ENCODE results near the gene PEX13. TPM values are rescaled to one million over a fixed set of nuclear protein-coding genes. Genes with fewer than 3 reads are reported as not detected.
A peak's percentile ranks its signal among the peaks of the same experiment; 100 is the strongest.
"Not testable (repeated sequence)": the region's sequence is repeated elsewhere in the genome, so short reads cannot be mapped to it uniquely, and the experiment has no call there.

The PEX13 gene
- 36.1 and 46.2 TPM in 2 replicates for total RNA-seq (2014; rRNA removed; shearing (Covaris generic); ENCODE audit: low replicate concordance)

DNA sequence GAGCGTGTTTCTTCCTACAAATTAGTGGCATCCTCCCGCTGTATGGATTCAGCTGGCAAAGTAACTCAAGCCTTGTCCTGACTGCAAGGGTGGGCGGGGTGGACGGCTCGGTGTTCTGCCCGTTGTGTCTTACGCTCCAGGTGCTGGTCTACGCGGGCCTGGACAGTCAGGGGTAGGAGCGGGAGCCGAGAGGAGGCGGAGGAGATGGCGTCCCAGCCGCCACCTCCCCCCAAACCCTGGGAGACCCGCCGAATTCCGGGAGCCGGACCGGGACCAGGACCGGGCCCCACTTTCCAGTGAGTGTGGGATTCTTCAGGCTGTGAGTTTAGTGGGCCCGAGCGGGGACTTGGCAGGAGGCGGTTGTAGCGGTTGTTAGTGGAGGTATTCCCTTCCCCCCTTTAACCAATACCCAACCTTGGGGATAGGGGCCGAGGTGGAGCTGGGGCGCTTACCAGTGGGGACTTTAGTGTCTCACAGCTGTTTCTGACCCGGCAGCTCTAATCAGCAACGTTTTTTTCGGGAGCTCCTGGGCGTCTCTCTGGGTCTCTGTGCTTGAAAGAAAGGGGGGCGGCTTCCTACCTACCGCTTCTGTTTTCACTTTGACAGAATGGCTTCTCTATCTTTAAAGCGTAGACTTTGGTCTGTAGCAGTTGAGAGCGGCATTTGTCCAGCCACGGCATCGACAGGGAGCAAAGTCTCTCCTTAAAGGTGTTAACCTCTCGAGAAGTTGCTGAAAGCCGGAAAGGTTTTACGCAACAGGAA lies at the start of gene PEX13, which contains the start of gene PUS10:
Gene PEX13, plus strand, starts transcription at position 165 of the 762 bp plus-strand sequence. Its CDS starts 40 bp downstream, at position 205.
Gene PUS10, minus strand, starts transcription at position 700 of the 762 bp plus-strand sequence. CDS start 6,365 bp downstream, outside the sequence.
- Histone ChIP-seq H3K9me3 (peaks cover 5% of the 10 kb centered on the region), H3K27me3 (no peaks in the 10 kb centered on the region), H3K4me3 (peak within 1 kb of the TSS; percentile 78), H3K36me3 (peaks cover 21% of the 10 kb centered on the region)
- peak; percentile 78 for DNase-seq

DNA sequence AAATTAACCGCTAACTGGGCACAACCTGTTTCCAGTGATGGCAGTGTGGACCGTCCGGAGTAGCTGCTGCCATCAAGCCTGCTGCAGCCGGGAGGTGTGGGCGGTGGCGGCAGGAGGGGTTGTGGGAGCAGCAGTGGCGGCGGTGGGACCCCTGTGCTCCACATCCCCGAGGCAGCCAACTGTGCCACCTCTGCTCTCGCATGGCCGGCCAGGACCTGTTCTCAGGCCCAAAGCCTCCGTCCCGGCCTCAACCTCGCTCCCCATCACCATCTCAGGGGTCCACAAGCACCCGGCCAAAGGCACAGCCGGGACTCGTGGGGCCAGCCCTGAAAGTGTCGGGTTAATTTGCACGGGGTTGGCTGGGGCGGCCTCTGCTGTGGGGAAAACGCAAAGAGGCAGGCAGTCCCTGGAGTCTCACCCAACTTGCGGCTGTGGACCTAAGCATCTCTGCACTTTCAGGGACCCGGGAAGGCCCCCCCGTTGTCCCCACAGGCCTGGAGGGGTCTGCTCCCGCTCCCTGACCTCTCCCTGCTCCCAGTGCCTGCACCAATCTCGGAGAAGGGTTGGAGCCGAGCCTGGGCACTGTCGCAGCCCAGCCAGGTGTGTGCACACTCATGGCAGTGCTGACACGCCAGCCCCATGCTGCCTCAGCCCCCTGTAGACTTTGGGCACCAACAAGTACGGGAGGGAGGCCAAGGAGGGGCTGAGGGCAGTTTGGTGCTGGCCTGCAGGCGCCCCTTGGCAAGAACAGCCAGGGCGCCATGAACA lies 44.4 kb upstream of the PEX13 start:
- no peaks in the 10 kb centered on the region for H3K27me3 ChIP-seq
- DNase-seq = no peak
- H3K4me3 ChIP-seq = no peak overlapping the region
- H3K9me3 ChIP-seq = no peaks in the 10 kb centered on the region
- no peaks in the 10 kb centered on the region for H3K36me3 ChIP-seq

DNA sequence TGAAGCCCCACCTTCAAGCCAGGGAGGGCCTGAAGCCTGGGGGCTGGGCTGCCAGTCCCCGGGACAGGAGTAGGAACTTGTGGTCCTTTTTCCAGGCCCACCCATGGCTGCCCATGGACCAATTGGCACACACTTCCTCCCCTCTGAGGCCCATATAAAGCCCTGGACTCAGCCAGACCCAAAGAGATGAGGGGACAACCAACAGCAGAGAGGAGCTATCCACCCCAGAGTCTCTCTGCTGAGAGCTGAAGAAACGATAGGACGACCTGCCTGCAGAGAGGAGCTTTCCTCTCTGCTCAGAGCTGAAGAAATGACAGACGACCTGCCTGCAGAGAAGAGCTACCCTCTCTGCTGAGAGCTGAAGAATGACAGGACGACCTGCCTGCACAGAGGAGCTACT lies 43.8 kb upstream of the PEX13 start:
- H3K9me3 ChIP-seq = no peaks in the 10 kb centered on the region
- no peaks in the 10 kb centered on the region for H3K36me3 ChIP-seq
- no peak overlapping the region for H3K4me3 ChIP-seq
- no peaks in the 10 kb centered on the region for H3K27me3 ChIP-seq
- no peak for DNase-seq

DNA sequence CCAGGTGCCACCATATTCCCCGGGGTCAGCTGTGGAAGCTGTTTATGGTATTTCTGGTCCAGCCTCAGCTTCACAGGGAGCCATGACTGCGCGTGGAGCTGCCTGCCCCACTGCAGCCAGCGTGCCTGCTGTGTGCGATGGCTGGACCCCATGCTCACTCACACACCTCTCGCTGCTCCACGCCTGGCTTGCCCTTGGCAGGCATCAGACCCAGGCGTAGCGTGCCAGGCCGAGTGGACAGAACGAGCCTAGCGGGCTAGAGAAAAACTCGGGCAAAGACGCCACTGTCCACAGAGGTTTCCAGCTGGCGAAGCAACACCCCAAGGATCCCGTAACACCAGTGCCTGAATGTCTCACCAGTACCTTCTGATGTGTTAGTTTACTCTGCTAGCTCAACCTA lies 42.9 kb upstream of the PEX13 start:
- Histone ChIP-seq H3K4me3 (no peak overlapping the region), H3K9me3 (no peaks in the 10 kb centered on the region), H3K27me3 (no peaks in the 10 kb centered on the region), H3K36me3 (no peaks in the 10 kb centered on the region)
- DNase-seq = no peak

- no peaks in the 10 kb centered on the region for H3K27me3 ChIP-seq
- DNase-seq = no peak
- no peaks in the 10 kb centered on the region for H3K36me3 ChIP-seq
- no peaks in the 10 kb centered on the region for H3K9me3 ChIP-seq
- H3K4me3 ChIP-seq = no peak overlapping the region
These were observed 41.2 kb upstream of the PEX13 start for GRCh38 chr2:60976256-60976850.

GRCh38 chr2:60976875-60977561 lies 40.5 kb upstream of the PEX13 start:
- DNase-seq = no peak
- H3K4me3 ChIP-seq = no peak overlapping the region
- no peaks in the 10 kb centered on the region for H3K9me3 ChIP-seq
- H3K27me3 ChIP-seq = no peaks in the 10 kb centered on the region
- no peaks in the 10 kb centered on the region for H3K36me3 ChIP-seq

DNA sequence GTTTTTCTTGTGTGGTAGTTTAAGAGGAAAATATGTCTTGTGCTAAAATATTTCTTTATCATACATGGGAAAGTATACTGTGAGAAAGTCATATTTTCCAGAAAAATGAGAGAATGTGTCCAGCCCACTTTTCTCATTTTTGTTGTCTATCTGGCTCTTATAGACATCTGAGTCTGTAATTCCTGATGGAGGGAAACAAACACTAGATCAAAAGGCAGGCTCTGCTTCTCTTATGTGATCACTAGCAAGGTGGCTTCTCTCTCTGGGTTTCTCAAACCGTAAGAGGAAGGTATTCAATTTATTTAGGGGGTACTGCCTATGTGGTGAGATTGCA lies 40.0 kb upstream of the PEX13 start:
- no peak for DNase-seq
- Histone ChIP-seq H3K4me3 (no peak overlapping the region), H3K27me3 (no peaks in the 10 kb centered on the region), H3K36me3 (no peaks in the 10 kb centered on the region), H3K9me3 (no peaks in the 10 kb centered on the region)

DNA sequence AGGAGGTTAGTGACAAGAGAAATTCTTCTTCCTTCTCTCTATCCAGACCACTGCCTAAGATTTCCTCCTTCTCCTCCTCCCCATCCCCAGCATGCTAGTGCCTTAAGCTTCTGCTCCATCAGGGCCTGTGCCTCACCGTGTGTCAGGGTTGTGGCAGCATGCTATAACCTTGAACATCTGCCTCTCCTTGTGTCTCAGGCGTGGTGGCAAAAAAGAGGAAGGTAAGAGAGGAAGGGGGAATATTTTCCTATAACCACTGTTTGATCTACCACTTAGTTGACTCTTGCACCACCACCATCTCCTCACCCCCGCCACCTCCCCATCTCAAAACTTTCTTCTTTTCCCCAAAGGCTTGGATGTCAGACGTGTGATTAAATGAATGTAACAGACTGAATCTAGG lies 38.3 kb upstream of the PEX13 start:
- Histone ChIP-seq H3K9me3 (no peaks in the 10 kb centered on the region), H3K27me3 (no peaks in the 10 kb centered on the region), H3K36me3 (no peaks in the 10 kb centered on the region), H3K4me3 (no peak overlapping the region)
- no peak for DNase-seq

DNA sequence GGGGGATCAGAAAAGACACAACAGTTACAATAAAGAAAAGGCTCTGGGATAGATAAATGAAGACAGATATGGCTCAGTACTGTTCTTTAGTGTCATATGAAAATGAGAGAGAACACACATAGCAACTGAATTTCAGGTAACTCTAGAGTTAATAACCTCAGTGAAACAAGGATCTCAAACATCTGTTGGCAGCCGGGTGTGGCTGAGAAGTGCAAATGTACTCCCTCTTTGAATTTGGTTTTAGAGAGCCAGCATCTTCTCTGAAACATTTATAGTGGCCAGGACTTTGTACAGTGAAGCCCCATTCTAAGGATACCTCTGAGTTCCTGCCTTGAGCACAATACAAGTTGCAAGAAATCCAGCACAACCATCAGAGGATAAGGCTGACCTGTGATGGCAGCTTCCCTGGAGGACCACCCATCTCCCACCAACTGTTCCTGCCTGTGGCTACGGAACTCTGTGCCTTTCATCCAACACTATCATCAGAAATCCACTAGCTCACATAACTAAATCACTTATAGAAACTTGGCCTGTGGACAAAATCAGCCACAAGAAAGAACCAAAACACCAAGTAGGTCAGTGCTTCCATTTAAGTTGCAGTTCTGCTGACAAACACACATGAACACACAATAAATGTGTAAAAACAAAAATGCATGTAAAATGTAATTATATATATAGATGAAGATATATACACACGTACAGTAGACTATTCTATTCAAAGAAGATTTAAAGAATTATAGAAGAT lies 37.3 kb upstream of the PEX13 start:
- H3K27me3 ChIP-seq = no peaks in the 10 kb centered on the region
- no peak for DNase-seq
- H3K9me3 ChIP-seq = no peaks in the 10 kb centered on the region
- H3K4me3 ChIP-seq = no peak overlapping the region
- no peaks in the 10 kb centered on the region for H3K36me3 ChIP-seq

DNA sequence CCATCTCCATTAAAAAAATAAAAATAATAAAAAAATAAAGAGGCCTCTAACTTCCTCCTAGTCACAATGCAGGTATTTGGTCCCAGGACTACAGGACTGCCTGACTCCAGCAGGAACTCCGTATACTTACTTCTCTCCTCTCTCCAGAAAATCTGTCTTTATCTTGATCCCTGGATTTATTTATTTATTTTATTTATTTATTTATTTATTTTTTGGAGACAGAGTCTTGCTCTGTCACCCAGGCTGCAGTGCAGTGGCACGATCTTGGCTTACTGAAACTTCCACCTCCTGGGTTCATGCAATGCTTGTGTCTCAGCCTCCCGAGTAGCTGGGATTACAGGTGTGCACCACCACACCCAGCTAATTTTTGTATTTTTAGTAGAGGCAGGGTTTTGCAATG lies 35.5 kb upstream of the PEX13 start:
- DNase-seq, H3K27me3 ChIP-seq, H3K4me3 ChIP-seq, H3K9me3 ChIP-seq, H3K36me3 ChIP-seq: not testable (repeated sequence)

- Histone ChIP-seq H3K27me3 (no peaks in the 10 kb centered on the region), H3K9me3 (no peaks in the 10 kb centered on the region), H3K4me3 (no peak overlapping the region), H3K36me3 (no peaks in the 10 kb centered on the region)
- no peak for DNase-seq
These were observed 32.8 kb upstream of the PEX13 start for GRCh38 chr2:60984720-60985119.

GRCh38 chr2:60987041-60987440 lies 30.5 kb upstream of the PEX13 start:
- H3K36me3 ChIP-seq = no peaks in the 10 kb centered on the region
- H3K27me3 ChIP-seq = no peaks in the 10 kb centered on the region
- H3K9me3 ChIP-seq = no peaks in the 10 kb centered on the region; the same call in 1 of the 2 replicates
- no peak for DNase-seq
- H3K4me3 ChIP-seq = no peak overlapping the region

DNA sequence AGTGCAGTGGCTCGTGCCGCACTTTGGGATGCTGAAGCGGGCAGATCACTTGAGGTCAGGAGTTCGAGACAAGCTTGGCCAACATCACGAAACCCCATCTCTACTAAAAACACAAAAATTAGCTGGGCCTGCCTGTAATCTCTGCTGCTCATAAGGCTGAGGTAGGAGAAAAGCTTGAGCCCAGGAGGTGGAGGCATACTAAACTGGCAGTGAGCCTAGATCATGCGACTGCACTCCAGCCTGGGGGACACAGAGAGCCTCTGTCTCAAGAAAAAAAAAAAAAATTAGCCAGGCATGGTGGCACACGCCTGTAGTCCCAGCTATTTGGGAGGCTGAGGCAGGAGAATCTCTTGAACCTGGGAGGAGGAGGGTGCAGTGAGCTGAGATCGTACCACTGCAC lies 29.9 kb upstream of the PEX13 start:
- not testable (repeated sequence) for H3K9me3 ChIP-seq, H3K27me3 ChIP-seq, H3K4me3 ChIP-seq, H3K36me3 ChIP-seq, DNase-seq

DNA sequence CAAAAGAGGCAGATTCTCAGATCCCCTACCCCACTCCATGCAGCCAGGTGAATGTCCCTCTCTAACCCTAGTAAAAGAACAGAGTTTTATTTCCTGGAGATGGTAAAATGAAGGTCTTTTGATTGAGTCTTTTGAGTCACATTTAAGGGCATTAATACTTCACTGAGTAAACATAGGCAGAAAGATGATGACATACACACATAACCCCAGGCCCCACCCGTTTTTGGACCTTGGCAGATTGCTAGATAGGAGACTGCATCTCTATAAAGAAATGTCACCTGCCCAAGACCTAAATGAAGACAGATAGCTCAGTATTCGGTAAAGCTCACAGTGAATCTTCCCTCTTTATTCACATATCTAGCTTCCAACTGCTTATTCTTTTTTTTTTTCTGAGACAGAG lies 28.3 kb upstream of the PEX13 start:
- Histone ChIP-seq H3K9me3 (no peaks in the 10 kb centered on the region; the same call in 1 of the 2 replicates), H3K27me3 (no peaks in the 10 kb centered on the region), H3K36me3 (no peaks in the 10 kb centered on the region), H3K4me3 (no peak overlapping the region)
- no peak for DNase-seq

DNA sequence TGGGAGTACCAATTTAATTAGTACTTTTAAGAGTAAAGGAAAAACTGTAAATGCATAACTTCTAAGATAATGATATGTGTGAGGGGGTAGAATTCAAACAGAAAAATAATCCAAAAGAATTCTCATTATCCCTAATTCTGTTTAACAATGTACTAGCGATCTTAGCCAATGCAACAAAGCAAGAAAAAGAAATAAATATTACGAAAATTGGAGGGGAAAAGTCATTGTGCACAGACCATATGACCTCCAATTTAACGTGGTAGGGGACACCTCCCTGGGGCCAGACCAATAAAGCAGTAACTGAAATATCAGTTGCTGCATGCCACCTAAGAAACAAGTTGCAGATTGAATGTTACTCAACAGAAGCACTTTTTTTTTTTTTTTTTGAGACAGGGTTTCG lies 25.9 kb upstream of the PEX13 start:
- no peak for DNase-seq
- Histone ChIP-seq H3K36me3 (no peaks in the 10 kb centered on the region), H3K9me3 (no peaks in the 10 kb centered on the region; the same call in 1 of the 2 replicates), H3K27me3 (no peaks in the 10 kb centered on the region), H3K4me3 (no peak overlapping the region)

DNA sequence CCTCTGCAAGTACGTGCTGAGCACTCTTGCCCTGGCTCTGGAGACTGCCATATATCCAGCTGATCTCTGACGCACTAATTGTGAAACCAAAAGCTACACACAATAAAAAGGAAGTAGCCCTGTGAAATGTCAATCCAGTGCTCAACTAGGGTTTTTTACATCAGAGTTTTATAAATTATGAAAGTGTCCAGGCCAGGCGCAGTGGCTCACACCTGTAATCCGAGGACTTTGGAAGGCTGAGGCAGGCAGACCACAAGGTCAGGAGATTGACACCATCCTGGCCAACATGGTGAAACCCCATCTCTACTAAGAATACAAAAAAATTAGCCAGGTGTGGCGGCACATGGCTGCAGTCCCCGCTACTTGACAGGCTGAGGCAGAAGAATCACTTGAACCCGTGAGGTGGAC lies 24.5 kb upstream of the PEX13 start:
- H3K36me3 ChIP-seq = no peaks in the 10 kb centered on the region
- H3K27me3 ChIP-seq = no peaks in the 10 kb centered on the region
- H3K4me3 ChIP-seq = no peak overlapping the region
- no peaks in the 10 kb centered on the region; the same call in 1 of the 2 replicates for H3K9me3 ChIP-seq
- no peak for DNase-seq

Data from MG63 (cell line).